ENCODE measurements around the gene FBN1. TPM values are rescaled to one million over a fixed set of nuclear protein-coding genes. Genes with fewer than 3 reads are reported as not detected.

FBN1 gene
- total and polyA plus RNA-seq, 2 donors (not counting 3 experiments of a cell fraction or from before 2014, with no cell fraction given) = 107 to 111 TPM

DNA sequence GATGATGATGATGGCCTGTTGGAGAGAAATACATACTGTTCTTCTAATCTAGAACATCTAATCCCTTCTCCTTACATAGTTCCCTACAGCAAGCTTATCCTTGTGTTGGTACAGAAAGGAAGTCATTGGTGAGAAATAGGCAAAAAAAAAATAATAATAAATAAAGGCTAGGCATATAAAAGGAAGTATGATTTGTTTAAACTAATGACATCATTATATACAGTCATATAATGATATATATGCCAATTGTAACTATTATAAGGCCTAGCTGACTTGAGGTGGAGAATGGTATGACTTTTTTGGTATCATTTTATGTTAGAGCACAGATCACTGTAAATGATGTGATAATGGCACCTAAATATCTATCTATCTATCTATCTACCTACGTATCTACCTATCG lies 171.8 kb downstream of the FBN1 start:
- POLR2A ChIA-PET = no interaction called here
- FAIRE-seq (no peak), DNase-seq (ENCODE audit: low read depth, low spot score) (no peak)
- no peak overlapping the region for H3K4me2 ChIP-seq (ENCODE audit: insufficient read depth, low read length)
- H3K79me2 ChIP-seq (ENCODE audit: control insufficient read depth, insufficient read depth, low read length) = no peaks in the 10 kb centered on the region
- CTCF ChIA-PET = interaction anchor here (1.1 to 1.4 kb wide), 2 partner anchors 49 to 115 kb away, joined by 4 read pairs; no protein-coding TSS in a partner anchor
- H3K27ac ChIP-seq (ENCODE audit: insufficient read depth, low read depth, low read length) = no peak overlapping the region
- H3K36me3 ChIP-seq (ENCODE audit: control insufficient read depth in 2 of 2, extremely low read depth in 1 of 2, insufficient read depth in 2 of 2, low read length in 2 of 2) = peaks cover 7 to 24% of the 10 kb centered on the region in 2 experiments
- peaks cover 12% of the 10 kb centered on the region for H3K4me1 ChIP-seq (ENCODE audit: control insufficient read depth, extremely low read depth, insufficient read depth, low read length)
- TF ChIP-seq GATA2 (IDR thresholded peaks at IDR 0.05; ENCODE audit: insufficient read depth, insufficient read length, low read depth, low read length) (no peak), MYC (IDR thresholded peaks at IDR 0.05; ENCODE audit: low read depth, low read length) (no peak), EZH2 (IDR thresholded peaks at IDR 0.05; ENCODE audit: borderline replicate concordance, low read depth, low read length, severe bottlenecking) (no peak)
- TF ChIP-seq, protein P1, sequence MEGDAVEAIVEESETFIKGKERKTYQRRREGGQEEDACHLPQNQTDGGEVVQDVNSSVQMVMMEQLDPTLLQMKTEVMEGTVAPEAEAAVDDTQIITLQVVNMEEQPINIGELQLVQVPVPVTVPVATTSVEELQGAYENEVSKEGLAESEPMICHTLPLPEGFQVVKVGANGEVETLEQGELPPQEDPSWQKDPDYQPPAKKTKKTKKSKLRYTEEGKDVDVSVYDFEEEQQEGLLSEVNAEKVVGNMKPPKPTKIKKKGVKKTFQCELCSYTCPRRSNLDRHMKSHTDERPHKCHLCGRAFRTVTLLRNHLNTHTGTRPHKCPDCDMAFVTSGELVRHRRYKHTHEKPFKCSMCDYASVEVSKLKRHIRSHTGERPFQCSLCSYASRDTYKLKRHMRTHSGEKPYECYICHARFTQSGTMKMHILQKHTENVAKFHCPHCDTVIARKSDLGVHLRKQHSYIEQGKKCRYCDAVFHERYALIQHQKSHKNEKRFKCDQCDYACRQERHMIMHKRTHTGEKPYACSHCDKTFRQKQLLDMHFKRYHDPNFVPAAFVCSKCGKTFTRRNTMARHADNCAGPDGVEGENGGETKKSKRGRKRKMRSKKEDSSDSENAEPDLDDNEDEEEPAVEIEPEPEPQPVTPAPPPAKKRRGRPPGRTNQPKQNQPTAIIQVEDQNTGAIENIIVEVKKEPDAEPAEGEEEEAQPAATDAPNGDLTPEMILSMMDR (IDR thresholded peaks at IDR 0.05; ENCODE audit: extremely low read depth in 1 of 2, insufficient read depth in 1 of 2, low read depth in 1 of 2, low read length in 2 of 2) = no peak
- no peak overlapping the region for H3K9ac ChIP-seq (replicated peaks; ENCODE audit: extremely low read depth, insufficient read depth, low read length)
- intact Hi-C loops (cut with micrococcal nuclease) (no loop called here), dilution Hi-C loops (cut with MboI; ENCODE audit: extremely low pct_ligation_motif_present, low sequenced_read_pairs) (no loop called here)
- H2AFZ ChIP-seq (ENCODE audit: low read depth, low read length) = no peak overlapping the region
- H4K20me1 ChIP-seq (replicated peaks; ENCODE audit: control insufficient read depth, extremely low read depth, insufficient read depth, low read length) = no peaks in the 10 kb centered on the region
- no TSS peak for BruUV-seq (replicated peaks)
- H3K4me3 ChIP-seq (replicated peaks in 1 of 3; ENCODE audit: insufficient read depth in 1 of 3, low read depth in 1 of 3, low read length in 3 of 3) = no peak overlapping the region
- no peaks in the 10 kb centered on the region for H3K9me3 ChIP-seq (replicated peaks; ENCODE audit: control insufficient read depth, insufficient read depth, low read length)
- H3K27me3 ChIP-seq (ENCODE audit: control insufficient read depth in 2 of 2, insufficient read depth in 2 of 2, low read length in 2 of 2) = no peaks in the 10 kb centered on the region
- no peaks in the 10 kb centered on the region for H3K9me1 ChIP-seq (replicated peaks; ENCODE audit: control insufficient read depth, extremely low read depth, insufficient read depth, low read length)

DNA sequence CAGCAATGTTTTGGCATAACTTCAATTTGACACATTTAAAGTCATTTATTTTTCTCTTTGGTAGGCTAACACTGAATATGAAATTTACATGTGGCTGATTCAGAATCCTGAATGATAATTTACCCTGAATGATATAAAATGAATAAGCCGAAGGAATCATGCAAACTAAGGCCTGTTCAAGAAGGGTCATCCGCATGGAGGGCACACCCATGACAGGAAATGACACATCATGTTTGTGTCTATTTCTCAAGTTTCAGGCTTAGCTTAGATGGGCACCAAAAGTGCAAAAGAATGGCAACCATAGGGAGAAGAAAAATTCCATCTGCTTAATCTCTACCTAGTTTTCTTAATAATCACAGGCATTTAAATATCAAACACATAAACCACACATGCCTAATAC lies 172.8 kb downstream of the FBN1 start:
- no peaks in the 10 kb centered on the region for H3K79me2 ChIP-seq (ENCODE audit: control insufficient read depth, insufficient read depth, low read length)
- dilution Hi-C loops (cut with MboI; ENCODE audit: extremely low pct_ligation_motif_present, low sequenced_read_pairs) = no loop called here
- peaks cover 13 to 28% of the 10 kb centered on the region in 2 experiments for H3K36me3 ChIP-seq (ENCODE audit: control insufficient read depth in 2 of 2, extremely low read depth in 1 of 2, insufficient read depth in 2 of 2, low read length in 2 of 2)
- H3K27ac ChIP-seq (ENCODE audit: insufficient read depth, low read depth, low read length) = no peak overlapping the region
- H3K9ac ChIP-seq (replicated peaks; ENCODE audit: extremely low read depth, insufficient read depth, low read length) = no peak overlapping the region
- no peaks in the 10 kb centered on the region for H3K9me1 ChIP-seq (replicated peaks; ENCODE audit: control insufficient read depth, extremely low read depth, insufficient read depth, low read length)
- no peaks in the 10 kb centered on the region for H3K27me3 ChIP-seq (ENCODE audit: control insufficient read depth in 2 of 2, insufficient read depth in 2 of 2, low read length in 2 of 2)
- no peak overlapping the region for H3K4me3 ChIP-seq (replicated peaks in 1 of 3; ENCODE audit: insufficient read depth in 1 of 3, low read depth in 1 of 3, low read length in 3 of 3)
- ChIA-PET CTCF (interaction anchor here (1.1 to 1.6 kb wide), 3 partner anchors 48 to 329 kb away, joined by 3 to 4 read pairs (median 4); no protein-coding TSS in a partner anchor), POLR2A (no interaction called here)
- peak; percentile 39 for DNase-seq (ENCODE audit: low read depth, low spot score)
- BruUV-seq (replicated peaks) = no TSS peak
- H3K9me3 ChIP-seq (replicated peaks; ENCODE audit: control insufficient read depth, insufficient read depth, low read length) = no peaks in the 10 kb centered on the region
- no peaks in the 10 kb centered on the region for H4K20me1 ChIP-seq (replicated peaks; ENCODE audit: control insufficient read depth, extremely low read depth, insufficient read depth, low read length)
- H3K4me1 ChIP-seq (ENCODE audit: control insufficient read depth, extremely low read depth, insufficient read depth, low read length) = peaks cover 12% of the 10 kb centered on the region
- intact Hi-C loops (cut with micrococcal nuclease) = no loop called here
- H2AFZ ChIP-seq (ENCODE audit: low read depth, low read length) = no peak overlapping the region
- no peak overlapping the region for H3K4me2 ChIP-seq (ENCODE audit: insufficient read depth, low read length)
- FAIRE-seq = peak; percentile 21
- peak; percentile 24 for TF ChIP-seq FOS (IDR thresholded peaks at IDR 0.05; ENCODE audit: borderline replicate concordance, insufficient read depth, low read length)
- TF ChIP-seq POLR2AphosphoS5 (IDR thresholded peaks at IDR 0.05; ENCODE audit: insufficient read depth, low read depth, low read length) = no peak

Data from endothelial cell of umbilical vein (primary cell).